ENCODE results near the gene MAJIN. TPM values are rescaled to one million over a fixed set of nuclear protein-coding genes. Genes with fewer than 3 reads are reported as not detected.

MAJIN gene
- not detected for total RNA-seq
- under 1 TPM in 1 of 3 donors, not detected in 2; 0.25 TPM for polyA plus RNA-seq

- Histone ChIP-seq H3K27me3 (no peaks in the 10 kb centered on the region), H3K27ac (peak within 1 kb of the TSS in 1 of 4 donors; percentile 30), H3K9me3 (no peaks in the 10 kb centered on the region), H3K4me1 (peaks cover 0 to 12% (median 10%) of the 10 kb centered on the region in 4 donors), H3K4me3 (peak within 1 kb of the TSS; percentile 13 to 42 (median 30)), H3K36me3 (no peaks in the 10 kb centered on the region)
- 23 to 35% methylated on average over 69 of the region's 69 CpGs for WGBS, 2 donors
- intact Hi-C loops (cut with DNase I) = no loop called here
- TF ChIP-seq POLR2AphosphoS5 (IDR thresholded peaks at IDR 0.05) = peak; percentile 3 to 68 (median 39)
- TF ChIP-seq, protein P1, sequence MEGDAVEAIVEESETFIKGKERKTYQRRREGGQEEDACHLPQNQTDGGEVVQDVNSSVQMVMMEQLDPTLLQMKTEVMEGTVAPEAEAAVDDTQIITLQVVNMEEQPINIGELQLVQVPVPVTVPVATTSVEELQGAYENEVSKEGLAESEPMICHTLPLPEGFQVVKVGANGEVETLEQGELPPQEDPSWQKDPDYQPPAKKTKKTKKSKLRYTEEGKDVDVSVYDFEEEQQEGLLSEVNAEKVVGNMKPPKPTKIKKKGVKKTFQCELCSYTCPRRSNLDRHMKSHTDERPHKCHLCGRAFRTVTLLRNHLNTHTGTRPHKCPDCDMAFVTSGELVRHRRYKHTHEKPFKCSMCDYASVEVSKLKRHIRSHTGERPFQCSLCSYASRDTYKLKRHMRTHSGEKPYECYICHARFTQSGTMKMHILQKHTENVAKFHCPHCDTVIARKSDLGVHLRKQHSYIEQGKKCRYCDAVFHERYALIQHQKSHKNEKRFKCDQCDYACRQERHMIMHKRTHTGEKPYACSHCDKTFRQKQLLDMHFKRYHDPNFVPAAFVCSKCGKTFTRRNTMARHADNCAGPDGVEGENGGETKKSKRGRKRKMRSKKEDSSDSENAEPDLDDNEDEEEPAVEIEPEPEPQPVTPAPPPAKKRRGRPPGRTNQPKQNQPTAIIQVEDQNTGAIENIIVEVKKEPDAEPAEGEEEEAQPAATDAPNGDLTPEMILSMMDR (IDR thresholded peaks at IDR 0.05) = no peak
- DNase-seq = peak; percentile 93
Observed at GRCh38 chr11:64971421-64972233, at the start of gene MAJIN. Gene MAJIN (minus strand): TSS chr11:64972108. CDS start chr11:64959405, 12,703 bp downstream.

GRCh38 chr11:65021509-65021908 is 49.6 kb upstream of the MAJIN start:
- Histone ChIP-seq H3K27ac (no peak overlapping the region), H3K36me3 (peaks cover 9 to 48% (median 25%) of the 10 kb centered on the region in 4 donors), H3K27me3 (no peaks in the 10 kb centered on the region), H3K9me3 (no peaks in the 10 kb centered on the region), H3K4me1 (peaks cover 0 to under 1% (median 0%) of the 10 kb centered on the region in 4 donors), H3K4me3 (no peak overlapping the region)
- no peak for DNase-seq
- WGBS, 2 donors = 96 to 97% methylated on average over 11 of the region's 11 CpGs
- intact Hi-C loops (cut with DNase I) = no loop called here
- TF ChIP-seq, protein P1 (IDR thresholded peaks at IDR 0.05) = no peak
- TF ChIP-seq POLR2AphosphoS5 (IDR thresholded peaks at IDR 0.05) (no peak), POLR2A (IDR thresholded peaks at IDR 0.05) (no peak), EP300 (IDR thresholded peaks at IDR 0.05) (no peak)

DNA sequence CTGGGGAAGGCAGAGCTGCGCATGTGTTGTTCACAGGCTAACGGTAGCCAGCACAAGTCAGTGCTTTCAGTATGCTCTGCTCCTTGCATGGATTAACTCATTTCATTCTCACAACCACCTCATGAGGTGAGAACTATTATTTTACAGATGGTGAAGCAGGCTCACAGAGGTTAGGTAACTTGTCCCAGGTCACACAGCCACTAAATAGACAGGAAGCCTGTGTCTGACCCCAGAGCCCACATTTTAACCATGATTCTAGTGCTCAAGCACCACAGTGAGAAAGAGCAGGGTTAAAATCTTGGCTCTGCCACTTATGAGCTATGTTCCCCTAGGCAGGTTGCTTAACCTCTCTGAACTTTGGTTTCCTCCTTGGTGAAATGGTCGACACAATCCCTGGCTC is 49.1 kb upstream of the MAJIN start:
- H3K4me3 ChIP-seq = no peak overlapping the region
- intact Hi-C loops (cut with DNase I) = no loop called here
- 86 to 90% methylated on average over 3 of the region's 3 CpGs for WGBS, 2 donors
- H3K4me1 ChIP-seq = peaks cover 0 to 2% (median 0%) of the 10 kb centered on the region in 4 donors
- TF ChIP-seq, protein P1 (IDR thresholded peaks at IDR 0.05) = no peak
- TF ChIP-seq POLR2A (IDR thresholded peaks at IDR 0.05) (no peak), EP300 (IDR thresholded peaks at IDR 0.05) (no peak), POLR2AphosphoS5 (IDR thresholded peaks at IDR 0.05) (no peak)
- no peaks in the 10 kb centered on the region for H3K27me3 ChIP-seq
- H3K36me3 ChIP-seq = peaks cover 9 to 48% (median 25%) of the 10 kb centered on the region in 4 donors
- DNase-seq = no peak
- H3K27ac ChIP-seq = no peak overlapping the region
- H3K9me3 ChIP-seq = no peaks in the 10 kb centered on the region

DNA sequence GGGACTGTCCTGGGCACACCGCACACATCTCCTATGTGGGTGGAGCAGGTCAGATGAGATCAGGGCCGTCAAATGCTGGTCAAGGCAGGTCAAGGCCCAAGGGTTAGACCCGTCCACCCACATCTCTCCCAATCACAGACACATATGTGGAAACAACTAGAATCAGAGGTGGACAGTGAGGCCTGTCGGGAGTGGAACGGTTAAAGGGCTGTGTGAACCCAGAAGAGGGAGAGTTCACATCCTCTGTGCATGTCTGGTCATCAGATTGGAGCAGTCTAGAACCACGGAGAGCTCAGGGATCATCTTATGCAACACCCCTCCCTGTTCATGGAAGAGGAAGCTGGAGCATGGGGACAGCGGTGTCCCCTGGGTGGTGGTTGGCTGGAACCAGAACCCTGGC is 47.9 kb upstream of the MAJIN start:
- no peak for DNase-seq
- H3K27ac ChIP-seq = no peak overlapping the region
- intact Hi-C loops (cut with DNase I) = no loop called here
- peaks cover 9 to 48% (median 25%) of the 10 kb centered on the region in 4 donors for H3K36me3 ChIP-seq
- H3K9me3 ChIP-seq = no peaks in the 10 kb centered on the region
- TF ChIP-seq, protein P1 (IDR thresholded peaks at IDR 0.05) = no peak
- TF ChIP-seq POLR2A (IDR thresholded peaks at IDR 0.05) = no peak
- no peak for TF ChIP-seq EP300 (IDR thresholded peaks at IDR 0.05)
- TF ChIP-seq POLR2AphosphoS5 (IDR thresholded peaks at IDR 0.05) = no peak
- H3K4me3 ChIP-seq = no peak overlapping the region
- no peaks in the 10 kb centered on the region for H3K27me3 ChIP-seq
- H3K4me1 ChIP-seq = peaks cover 0 to 14% (median 9%) of the 10 kb centered on the region in 4 donors
- WGBS, 2 donors = 91% methylated on average over 7 of the region's 7 CpGs
